WTC11 (cell line): ENCODE data around the gene ATG14. TPM values are rescaled to one million over a fixed set of nuclear protein-coding genes. Genes with fewer than 3 reads are reported as not detected.

ENCODE experiments used
- ATAC-seq: fragments of 200-7000 bp; cut with Tn5 transposase; 2 replicates; pipeline ENCODE4 v1.10.0; 2021; ENCODE audit warnings: mild to moderate bottlenecking, moderate library complexity
- CTCF ChIA-PET: fragments of 300-600 bp; sonication (Branson Sonifier 250); formaldehyde crosslinking; loops from one replicate; lab custom pipeline; 2021; ENCODE audit warnings: antibody characterized with exemption; lab: Charles Lee
- POLR2A ChIA-PET: fragments of 350-600 bp; sonication (Branson Sonifier 250); formaldehyde crosslinking; loops from one replicate; lab custom pipeline; 2021; ENCODE audit warnings: antibody characterized with exemption; lab: Charles Lee
- DNase-seq: peaks from one replicate; pipeline ENCODE4 v3.0.0; 2021; ENCODE audit warnings: low spot score
- H3K27ac Mint-ChIP-seq: 2 replicates; pipeline ENCODE4 v1.8.0; 2021; ENCODE audit warnings: mixed read lengths
- H3K27me3 Mint-ChIP-seq: 2 replicates; pipeline ENCODE4 v1.8.0; 2021; ENCODE audit warnings: low read depth, mild to moderate bottlenecking, moderate library complexity, mixed read lengths
- H3K36me3 Mint-ChIP-seq: 2 replicates; pipeline ENCODE4 v1.8.0; 2021; ENCODE audit warnings: mixed read lengths
- H3K4me1 Mint-ChIP-seq: 2 replicates; pipeline ENCODE4 v1.8.0; 2022; ENCODE audit warnings: mixed read lengths
- H3K4me3 Mint-ChIP-seq: 2 replicates; pipeline ENCODE4 v1.8.0; 2021; ENCODE audit warnings: mild to moderate bottlenecking, moderate library complexity, mixed read lengths
- H3K9me3 Mint-ChIP-seq: 2 replicates; pipeline ENCODE4 v1.8.0; 2021; ENCODE audit warnings: mixed read lengths
- ATF1 ChIP-seq: sonication (generic); formaldehyde crosslinking; IDR thresholded peaks from 2 replicates; pipeline ENCODE4 v1.8.1; 2023; ENCODE audit warnings: mild to moderate bottlenecking, moderate library complexity, missing genetic modification reagents
- CREM ChIP-seq: sonication (generic); formaldehyde crosslinking; IDR thresholded peaks from 2 replicates; pipeline ENCODE4 v1.8.1; 2022; ENCODE audit warnings: mild to moderate bottlenecking, missing genetic modification reagents, moderate library complexity
- CTCF ChIP-seq: fragments of 200-600 bp; IDR thresholded peaks from 2 replicates; pipeline ENCODE4 v1.8.0; 2022; ENCODE audit warnings: antibody characterized with exemption
- EMX1 ChIP-seq: fragments of 250-450 bp; sonication (Bioruptor Pico); IDR thresholded peaks from 2 replicates; pipeline ENCODE4 v1.8.0; 2021; ENCODE audit warnings: mild to moderate bottlenecking
- ERG ChIP-seq: fragments of 250-450 bp; sonication (Bioruptor Pico); IDR thresholded peaks from 2 replicates; pipeline ENCODE4 v1.8.0; 2021; ENCODE audit warnings: mild to moderate bottlenecking
- ETV6 ChIP-seq: sonication (generic); formaldehyde crosslinking; IDR thresholded peaks from 2 replicates; pipeline ENCODE4 v1.8.1; 2022; ENCODE audit warnings: mild to moderate bottlenecking, missing genetic modification reagents
- NFYB ChIP-seq: sonication (generic); formaldehyde crosslinking; conservative IDR thresholded peaks from 2 replicates; pipeline ENCODE4 v1.8.0; 2022; ENCODE audit warnings: low read depth, missing genetic modification reagents
- SMAD4 ChIP-seq: sonication (generic); formaldehyde crosslinking; IDR thresholded peaks from 2 replicates; pipeline ENCODE4 v1.8.0; 2022; ENCODE audit warnings: mild to moderate bottlenecking, missing genetic modification reagents
- TP53 ChIP-seq: sonication (generic); formaldehyde crosslinking; IDR thresholded peaks from 2 replicates; pipeline ENCODE4 v1.8.1; 2023; ENCODE audit warnings: mild to moderate bottlenecking, missing genetic modification reagents
- ZBTB21 ChIP-seq: sonication (generic); formaldehyde crosslinking; IDR thresholded peaks from 2 replicates; pipeline ENCODE4 v1.8.1; 2023; ENCODE audit warnings: mild to moderate bottlenecking, missing genetic modification reagents, borderline replicate concordance
- ZNF121 ChIP-seq: sonication (generic); formaldehyde crosslinking; IDR thresholded peaks from 2 replicates; pipeline ENCODE4 v1.8.0; 2023; ENCODE audit warnings: missing genetic modification reagents
- ZNF281 ChIP-seq: sonication (generic); formaldehyde crosslinking; IDR thresholded peaks from 2 replicates; pipeline ENCODE4 v1.8.0; 2023; ENCODE audit warnings: mild to moderate bottlenecking, missing genetic modification reagents
- ZNF423 ChIP-seq: fragments of 250-450 bp; sonication (Bioruptor Pico); IDR thresholded peaks from 2 replicates; pipeline ENCODE4 v2.1.2; 2022; ENCODE audit warnings: mild to moderate bottlenecking, moderate library complexity
- ZSCAN18 ChIP-seq: fragments of 250-450 bp; sonication (Bioruptor Pico); IDR thresholded peaks from 2 replicates; pipeline ENCODE4 v2.1.2; 2022; ENCODE audit warnings: mild to moderate bottlenecking, moderate library complexity
- total RNA-seq: library from RNA; stranded (reverse); gene quantifications from 3 replicates; pipeline ENCODE4 v1.2.3, GENCODE V29; 2021
- TF ChIP-seq, protein P1 (sequence below): sonication (generic); formaldehyde crosslinking; IDR thresholded peaks from 2 replicates; pipeline ENCODE4 v1.8.1; 2022; ENCODE audit warnings: mild to moderate bottlenecking, moderate library complexity, missing genetic modification reagents
- TF ChIP-seq, protein P2 (sequence below): fragments of 250-450 bp; sonication (Bioruptor Pico); IDR thresholded peaks from 2 replicates; pipeline ENCODE4 v1.9.0; 2021; ENCODE audit warnings: moderate library complexity, mild to moderate bottlenecking, inconsistent platforms, borderline replicate concordance

Gene ATG14
- total RNA-seq, 1 experiment from 2014 or later: 10.4 TPM

- Mint-ChIP-seq H3K36me3 (no peaks in the 10 kb centered on the region; the same call in 1 of the 2 replicates), H3K9me3 (no peaks in the 10 kb centered on the region), H3K27me3 (no peaks in the 10 kb centered on the region), H3K27ac (no peak overlapping the region), H3K4me3 (no peak overlapping the region), H3K4me1 (peaks cover 5% of the 10 kb centered on the region; the same call in 1 of the 2 replicates)
- TF ChIP-seq ERG (CRISPR knock-in tag) (no peak), ZBTB21 (CRISPR knock-in tag) (no peak), ZNF423 (CRISPR knock-in tag) (no peak), CREM (CRISPR knock-in tag) (no peak), ZNF281 (CRISPR knock-in tag) (no peak)
- TF ChIP-seq, protein P1, sequence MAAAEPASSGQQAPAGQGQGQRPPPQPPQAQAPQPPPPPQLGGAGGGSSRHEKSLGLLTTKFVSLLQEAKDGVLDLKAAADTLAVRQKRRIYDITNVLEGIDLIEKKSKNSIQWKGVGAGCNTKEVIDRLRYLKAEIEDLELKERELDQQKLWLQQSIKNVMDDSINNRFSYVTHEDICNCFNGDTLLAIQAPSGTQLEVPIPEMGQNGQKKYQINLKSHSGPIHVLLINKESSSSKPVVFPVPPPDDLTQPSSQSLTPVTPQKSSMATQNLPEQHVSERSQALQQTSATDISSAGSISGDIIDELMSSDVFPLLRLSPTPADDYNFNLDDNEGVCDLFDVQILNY: no peak
- DNase-seq (no peak), ATAC-seq (no peak)
- ChIA-PET POLR2A (no interaction called here), CTCF (no interaction called here)
Measured at GRCh38 chr14:55356913-55357312, 54.7 kb downstream of the ATG14 start.

GRCh38 chr14:55355922-55356321 is 55.7 kb downstream of the ATG14 start:
- no peak overlapping the region for H3K4me3 Mint-ChIP-seq
- H3K36me3 Mint-ChIP-seq: peaks cover under 1% of the 10 kb centered on the region; the same call in 1 of the 2 replicates
- H3K4me1 Mint-ChIP-seq: peaks cover 5% of the 10 kb centered on the region; the same call in 1 of the 2 replicates
- H3K27me3 Mint-ChIP-seq: no peaks in the 10 kb centered on the region
- TF ChIP-seq ZNF121 (no peak), ZSCAN18 (no peak), NFYB (CRISPR knock-in tag) (no peak), EMX1 (no peak), TP53 (CRISPR knock-in tag) (no peak), ETV6 (CRISPR knock-in tag) (no peak), ATF1 (CRISPR knock-in tag) (no peak), SMAD4 (CRISPR knock-in tag) (no peak)
- no peak for ATAC-seq
- ChIA-PET CTCF (interaction anchor here (0.8 to 3.5 kb wide), 2 partner anchors 67 to 85 kb away, joined by 3 to 48 read pairs; partner anchors contain the start of gene FBXO34), POLR2A (no interaction called here)
- DNase-seq: no peak
- H3K27ac Mint-ChIP-seq: no peak overlapping the region
- no peaks in the 10 kb centered on the region for H3K9me3 Mint-ChIP-seq

- H3K9me3 Mint-ChIP-seq: no peaks in the 10 kb centered on the region
- H3K27ac Mint-ChIP-seq: peak overlapping the region; percentile 15; the same call in 1 of the 2 replicates
- DNase-seq: peak; percentile 62
- ChIA-PET POLR2A (interaction anchor here (0.6 kb wide), 1 partner anchor 79 kb away, joined by 5 read pairs; no protein-coding TSS in a partner anchor), CTCF (interaction anchor here (0.5 to 3.5 kb wide), 36 partner anchors 8 to 334 kb away, joined by 3 to 48 read pairs (median 4); partner anchors contain the start of genes DLGAP5, FBXO34 and MAPK1IP1L)
- H3K36me3 Mint-ChIP-seq: peaks cover 5% of the 10 kb centered on the region
- peak; percentile 90 for ATAC-seq
- no peaks in the 10 kb centered on the region for H3K27me3 Mint-ChIP-seq
- peaks cover 13% of the 10 kb centered on the region for H3K4me1 Mint-ChIP-seq
- H3K4me3 Mint-ChIP-seq: no peak overlapping the region
- TF ChIP-seq, protein P2, sequence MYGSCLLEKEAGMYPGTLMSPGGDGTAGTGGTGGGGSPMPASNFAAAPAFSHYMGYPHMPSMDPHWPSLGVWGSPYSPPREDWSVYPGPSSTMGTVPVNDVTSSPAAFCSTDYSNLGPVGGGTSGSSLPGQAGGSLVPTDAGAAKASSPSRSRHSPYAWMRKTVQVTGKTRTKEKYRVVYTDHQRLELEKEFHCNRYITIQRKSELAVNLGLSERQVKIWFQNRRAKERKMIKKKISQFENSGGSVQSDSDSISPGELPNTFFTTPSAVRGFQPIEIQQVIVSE (CRISPR knock-in tag): no peak
- TF ChIP-seq CTCF: peak; percentile 34; the same call in 1 of the 2 replicates
Measured at GRCh38 chr14:55354500-55354899, 57.1 kb downstream of the ATG14 start.
